Stimulated activated memory B cell treated with anti-CD40 and anti-IgM and Interleukin-4, amounts not matched to agents 10 μg/mL and 1 μg/mL and 100 μg/mL, for 72 hours (primary cell): Measurements from ENCODE around the gene RFNG.
A peak's percentile ranks its signal among the peaks of the same experiment; 100 is the strongest.

Experiments
- ATAC-seq: fragments of 150-1000 bp; cut with Tn5 transposase; 2 replicates; pipeline ENCODE4 v1.10.0; 2021
- H3K27ac Mint-ChIP-seq: one replicate; pipeline ENCODE4 v1.8.0; 2022; ENCODE audit warnings: mild to moderate bottlenecking, mixed read lengths
- H3K27me3 Mint-ChIP-seq: one replicate; pipeline ENCODE4 v1.8.0; 2022; ENCODE audit warnings: mixed read lengths
- H3K36me3 Mint-ChIP-seq: one replicate; pipeline ENCODE4 v1.8.0; 2022; ENCODE audit warnings: mixed read lengths
- H3K4me1 Mint-ChIP-seq: one replicate; pipeline ENCODE4 v1.8.0; 2022; ENCODE audit warnings: mixed read lengths
- H3K4me3 Mint-ChIP-seq: one replicate; pipeline ENCODE4 v1.8.0; 2022; ENCODE audit warnings: mild to moderate bottlenecking, moderate library complexity, mixed read lengths
- H3K9me3 Mint-ChIP-seq: one replicate; pipeline ENCODE4 v1.8.0; 2022; ENCODE audit warnings: mixed read lengths

Gene RFNG

DNA sequence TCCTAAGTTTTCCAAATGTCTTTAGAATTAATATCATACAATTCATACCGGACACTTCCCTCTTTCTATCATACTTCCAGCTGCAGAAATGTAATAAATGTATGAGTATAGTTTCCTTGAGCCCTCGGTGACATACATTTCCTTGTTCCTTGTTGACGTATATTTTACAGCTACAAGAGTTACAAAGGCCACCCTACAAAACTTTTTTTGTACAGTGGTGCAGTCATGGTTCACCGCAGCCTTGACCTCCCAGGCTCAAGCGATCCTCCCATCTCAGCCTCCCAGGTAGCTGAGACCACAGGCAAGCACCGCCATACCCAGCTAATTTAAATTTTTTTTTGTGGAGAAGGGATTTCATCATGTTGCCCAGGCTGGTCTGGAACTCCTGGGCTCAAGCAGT lies 21.2 kb upstream of the RFNG start:
- Mint-ChIP-seq H3K36me3 (peaks cover 10% of the 10 kb centered on the region), H3K27me3 (peaks cover 9% of the 10 kb centered on the region), H3K9me3 (no peaks in the 10 kb centered on the region), H3K4me1 (peaks cover 5% of the 10 kb centered on the region), H3K4me3 (no peak overlapping the region), H3K27ac (no peak overlapping the region)
- no peak for ATAC-seq

DNA sequence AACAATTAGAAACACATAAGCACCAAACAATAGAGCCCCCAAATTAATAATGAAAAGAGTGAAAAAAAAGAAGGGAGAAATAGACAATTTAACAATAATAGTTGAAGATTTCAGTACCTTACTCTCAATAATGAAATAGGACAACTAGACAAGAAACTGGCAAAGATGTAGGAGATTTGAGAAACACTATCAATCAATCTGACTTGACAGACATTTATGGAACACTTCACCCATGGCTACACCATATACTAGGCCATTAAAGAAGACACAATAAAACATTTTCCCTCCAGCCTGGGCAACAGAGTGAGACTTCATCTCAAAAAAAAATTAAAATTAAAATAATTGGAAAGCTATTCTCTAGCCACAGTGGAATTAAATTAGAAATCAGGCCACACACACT lies 19.0 kb upstream of the RFNG start:
- H3K27ac Mint-ChIP-seq = no peak overlapping the region
- H3K4me3 Mint-ChIP-seq = no peak overlapping the region
- no peak for ATAC-seq
- H3K4me1 Mint-ChIP-seq = peaks cover 7% of the 10 kb centered on the region
- H3K9me3 Mint-ChIP-seq = no peaks in the 10 kb centered on the region
- H3K27me3 Mint-ChIP-seq = no peaks in the 10 kb centered on the region
- no peaks in the 10 kb centered on the region for H3K36me3 Mint-ChIP-seq

DNA sequence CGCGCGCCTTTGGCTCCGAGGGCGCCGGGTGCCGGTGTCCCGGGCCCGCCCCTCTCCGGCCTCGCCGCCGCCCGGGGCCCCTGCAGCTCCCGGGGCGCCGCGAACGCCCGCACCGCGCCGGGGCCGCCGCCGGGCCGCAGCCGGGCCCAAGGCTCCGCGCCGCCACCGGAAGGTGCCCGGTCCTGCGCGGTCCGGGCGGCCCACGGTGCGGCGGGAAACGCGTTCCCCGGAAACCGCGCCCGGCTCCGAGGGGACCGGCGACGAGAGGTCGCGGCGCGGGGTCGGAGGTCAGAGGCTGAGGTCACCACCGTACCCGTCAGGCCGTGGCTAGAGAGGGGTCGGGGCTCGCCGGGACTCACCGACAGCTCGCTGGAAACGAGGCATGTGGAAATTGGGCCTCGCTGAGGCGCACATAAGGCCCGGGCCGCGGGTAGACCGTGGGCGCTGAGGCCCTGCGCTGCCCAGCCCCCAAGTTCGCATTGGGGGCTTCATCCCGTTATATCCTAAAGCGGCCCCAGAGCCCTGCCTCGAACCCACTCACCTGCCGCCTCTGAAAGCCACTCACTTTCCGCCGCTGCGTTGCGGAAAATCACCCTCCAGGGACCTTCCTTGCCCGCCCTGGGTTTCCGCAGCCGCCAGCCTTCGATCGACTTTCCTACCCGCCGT lies 14.2 kb upstream of the RFNG start, which contains the start of gene DUS1L:
DUS1L (minus strand) TSS at position 167 of the 666 bp plus-strand sequence. CDS start 745 bp downstream, outside the sequence.
- Mint-ChIP-seq H3K36me3 (peaks cover 7% of the 10 kb centered on the region), H3K27ac (peak within 1 kb of the TSS; percentile 93), H3K9me3 (no peaks in the 10 kb centered on the region), H3K27me3 (no peaks in the 10 kb centered on the region), H3K4me3 (peak within 1 kb of the TSS; percentile 85), H3K4me1 (peaks cover 16% of the 10 kb centered on the region)
- ATAC-seq = peak; percentile 87

DNA sequence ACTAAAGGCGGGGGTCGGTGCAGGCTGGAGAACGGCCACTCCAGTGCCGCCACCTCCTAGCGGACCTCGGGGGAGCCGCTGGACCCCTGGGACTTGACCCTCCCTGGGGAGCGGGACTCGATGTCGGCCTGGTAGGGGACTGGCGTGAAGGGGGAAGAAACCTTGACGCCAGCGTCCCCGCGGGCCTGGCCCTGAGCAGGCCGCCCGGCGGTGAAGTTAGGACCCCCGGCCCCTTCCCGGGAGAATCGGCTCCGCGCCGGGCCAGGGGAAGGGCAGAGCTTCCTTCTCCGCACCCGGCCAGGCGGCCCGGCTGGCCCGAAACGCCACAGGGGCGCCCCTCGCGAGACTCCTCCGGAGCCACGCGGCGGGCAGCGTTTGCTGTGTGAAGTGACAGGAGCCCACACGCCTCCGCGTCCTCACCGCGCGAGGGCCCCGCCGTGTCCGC lies 13.6 kb upstream of the RFNG start:
- Mint-ChIP-seq H3K27ac (peak overlapping the region; percentile 93), H3K36me3 (peaks cover 9% of the 10 kb centered on the region), H3K4me3 (peak overlapping the region; percentile 76), H3K9me3 (no peaks in the 10 kb centered on the region), H3K4me1 (peaks cover 18% of the 10 kb centered on the region), H3K27me3 (no peaks in the 10 kb centered on the region)
- ATAC-seq = peak; percentile 67

DNA sequence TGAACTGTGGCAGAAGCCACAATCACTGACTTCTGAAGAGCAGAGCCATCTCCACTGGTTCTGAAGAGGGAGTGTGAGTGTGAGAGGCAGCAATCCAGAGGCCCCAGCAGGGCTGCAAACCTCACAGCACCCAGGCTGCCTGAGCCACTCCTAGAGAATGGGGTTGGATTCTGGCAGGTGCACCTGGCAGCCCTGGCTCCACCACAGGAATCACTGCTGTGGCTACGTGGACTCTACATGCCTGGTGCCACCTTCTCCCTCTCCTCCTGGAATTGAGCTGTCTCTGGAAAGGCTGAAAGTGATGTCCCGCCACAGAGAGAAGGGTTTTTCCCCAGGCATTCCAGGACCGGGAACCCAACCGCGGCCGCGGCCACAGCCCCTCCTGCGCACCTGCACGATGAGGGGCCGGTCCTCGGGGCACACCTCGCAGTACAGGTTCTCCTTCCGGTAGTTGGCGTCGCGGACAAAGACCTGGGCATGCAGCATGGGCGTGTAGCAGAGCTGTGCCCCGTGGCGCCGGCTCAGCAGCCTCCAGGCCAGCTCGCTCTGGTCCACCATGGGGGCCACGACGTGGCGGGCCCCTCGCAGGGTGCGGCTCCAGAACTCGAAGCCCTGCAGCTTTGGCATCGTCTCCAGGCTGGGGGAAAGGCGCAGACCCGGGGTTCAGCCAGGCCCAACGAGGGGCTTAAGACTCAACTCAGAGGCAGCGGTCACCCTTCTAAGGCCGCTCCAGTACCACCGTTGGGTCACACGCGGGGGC lies 13.0 kb upstream of the RFNG start:
- no peaks in the 10 kb centered on the region for H3K9me3 Mint-ChIP-seq
- H3K4me3 Mint-ChIP-seq = peak overlapping the region; percentile 76
- H3K27ac Mint-ChIP-seq = peak overlapping the region; percentile 71
- peak; percentile 9 for ATAC-seq
- peaks cover 13% of the 10 kb centered on the region for H3K36me3 Mint-ChIP-seq
- H3K27me3 Mint-ChIP-seq = no peaks in the 10 kb centered on the region
- peaks cover 21% of the 10 kb centered on the region for H3K4me1 Mint-ChIP-seq

DNA sequence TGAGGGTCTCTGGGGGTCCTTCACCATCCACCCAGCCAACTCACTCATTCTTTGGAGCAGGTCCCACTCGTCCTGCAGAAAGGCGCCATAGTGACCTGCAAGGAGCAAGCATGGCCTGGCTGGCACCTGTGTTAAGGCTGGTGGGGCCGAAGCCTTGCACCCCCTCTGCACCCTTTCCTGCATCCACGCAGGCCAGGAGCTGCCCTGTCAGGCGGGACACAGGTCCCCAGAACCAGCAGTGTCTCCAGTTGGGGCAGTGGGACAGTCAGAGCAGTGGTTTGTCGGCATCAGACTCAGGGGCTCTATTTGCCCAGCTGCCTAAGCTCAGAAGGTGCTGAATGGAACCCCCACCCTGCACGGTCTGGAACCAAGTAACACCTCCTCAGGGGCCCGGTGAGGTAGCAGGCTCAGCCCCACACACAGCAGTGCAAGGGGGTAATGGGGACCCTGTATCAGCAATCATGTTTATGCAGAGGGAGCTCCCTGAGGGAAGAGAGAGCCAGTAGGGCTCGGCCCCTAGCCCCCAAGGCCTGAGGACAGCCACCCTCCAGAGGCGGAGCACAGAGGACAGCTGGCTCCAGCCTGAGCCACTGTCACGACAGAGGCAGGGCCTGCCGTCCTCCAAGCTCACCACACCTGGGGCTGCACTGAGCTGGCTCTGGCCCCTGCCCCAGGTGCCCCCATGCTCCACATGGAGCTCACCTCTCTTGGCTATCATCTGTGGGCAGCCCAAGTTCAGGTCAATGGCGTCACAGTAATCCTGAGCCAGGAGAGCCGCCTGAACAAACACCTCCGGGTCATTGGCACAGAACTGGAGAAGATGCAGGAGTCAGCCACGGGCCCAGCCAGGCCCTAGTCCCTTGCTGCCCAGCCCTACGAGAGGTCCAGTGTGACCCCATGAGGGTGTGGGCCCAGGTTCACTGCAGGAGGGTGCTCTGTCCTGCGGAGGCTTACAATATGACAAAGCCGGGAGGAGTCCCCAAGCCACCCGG lies 12.1 kb upstream of the RFNG start:
- H3K27ac Mint-ChIP-seq = no peak overlapping the region

DNA sequence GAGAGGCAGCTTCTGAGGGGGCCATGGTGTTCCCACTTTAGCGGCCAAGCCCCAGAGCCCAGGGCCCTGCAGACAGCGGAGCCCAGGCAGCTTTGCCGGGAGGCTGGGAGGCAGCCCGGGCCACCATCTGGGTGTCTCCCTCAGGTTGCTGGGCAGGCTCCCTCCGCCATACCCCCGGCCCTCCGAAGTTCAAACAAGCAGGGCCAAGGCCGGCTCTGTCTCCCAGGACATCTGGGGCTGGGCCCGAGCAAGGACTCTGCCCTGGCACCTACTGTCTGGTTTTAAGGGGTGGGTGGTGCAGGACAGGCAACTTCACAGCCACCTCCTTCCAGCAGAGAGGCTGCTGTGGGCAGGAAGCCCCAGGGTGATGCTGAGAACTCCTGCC lies 11.4 kb upstream of the RFNG start:
- Mint-ChIP-seq H3K27ac (no peak overlapping the region), H3K36me3 (peaks cover 20% of the 10 kb centered on the region), H3K4me3 (no peak overlapping the region), H3K9me3 (no peaks in the 10 kb centered on the region), H3K27me3 (no peaks in the 10 kb centered on the region), H3K4me1 (peaks cover 21% of the 10 kb centered on the region)
- no peak for ATAC-seq

More for the DNA sequence above, 12.1 kb upstream of the RFNG start:
- no peak for ATAC-seq
- Mint-ChIP-seq H3K4me1 (peaks cover 21% of the 10 kb centered on the region), H3K9me3 (no peaks in the 10 kb centered on the region), H3K36me3 (peaks cover 16% of the 10 kb centered on the region), H3K27me3 (no peaks in the 10 kb centered on the region), H3K4me3 (peak overlapping the region; percentile 76)

DNA sequence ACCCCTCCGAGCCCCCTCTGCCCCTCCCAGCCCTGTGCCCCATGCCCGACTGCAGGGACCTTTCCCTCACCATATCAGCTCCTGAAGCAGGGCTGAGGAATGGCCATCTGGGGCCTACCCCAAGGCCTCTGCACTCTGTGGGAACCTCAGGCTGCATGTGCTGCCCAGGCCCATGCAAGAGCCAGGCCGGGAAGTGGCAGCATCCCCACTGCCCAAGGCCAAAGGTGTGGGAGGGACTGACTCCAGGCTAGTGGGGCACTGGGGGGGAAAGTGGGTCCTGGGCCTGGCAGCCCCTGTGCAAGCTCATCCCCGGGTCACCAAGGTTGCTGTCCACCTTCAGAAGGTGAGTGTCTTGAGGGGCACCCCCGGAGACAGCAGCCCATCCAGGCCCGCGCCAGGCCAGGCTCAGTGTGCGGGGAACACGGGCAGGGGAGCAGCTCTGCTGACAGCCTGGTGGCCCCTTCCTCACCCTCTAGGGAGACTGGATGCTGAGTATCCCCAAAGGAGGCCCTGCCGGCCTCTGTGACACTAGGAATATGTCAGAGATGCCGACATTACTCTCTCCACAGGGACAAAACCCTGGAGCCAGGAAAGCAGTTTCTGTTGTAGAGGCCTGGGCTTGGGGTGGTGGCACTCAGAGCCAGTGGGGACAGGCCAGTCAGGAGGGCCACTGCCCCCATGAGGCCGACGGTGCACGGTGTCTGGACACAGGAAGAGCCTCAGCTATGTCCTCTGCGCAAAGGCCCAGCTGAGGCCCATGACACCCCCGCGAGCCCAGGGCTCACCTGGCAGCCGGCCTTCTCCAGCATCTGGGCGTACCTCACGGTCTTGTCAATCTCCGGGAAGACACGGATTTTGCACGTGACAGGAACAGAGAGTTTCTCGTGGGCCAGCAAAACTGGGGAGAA lies 10.7 kb upstream of the RFNG start:
- Mint-ChIP-seq H3K27me3 (no peaks in the 10 kb centered on the region), H3K4me3 (no peak overlapping the region), H3K36me3 (peaks cover 24% of the 10 kb centered on the region), H3K9me3 (no peaks in the 10 kb centered on the region), H3K4me1 (peaks cover 21% of the 10 kb centered on the region), H3K27ac (no peak overlapping the region)
- ATAC-seq = no peak

DNA sequence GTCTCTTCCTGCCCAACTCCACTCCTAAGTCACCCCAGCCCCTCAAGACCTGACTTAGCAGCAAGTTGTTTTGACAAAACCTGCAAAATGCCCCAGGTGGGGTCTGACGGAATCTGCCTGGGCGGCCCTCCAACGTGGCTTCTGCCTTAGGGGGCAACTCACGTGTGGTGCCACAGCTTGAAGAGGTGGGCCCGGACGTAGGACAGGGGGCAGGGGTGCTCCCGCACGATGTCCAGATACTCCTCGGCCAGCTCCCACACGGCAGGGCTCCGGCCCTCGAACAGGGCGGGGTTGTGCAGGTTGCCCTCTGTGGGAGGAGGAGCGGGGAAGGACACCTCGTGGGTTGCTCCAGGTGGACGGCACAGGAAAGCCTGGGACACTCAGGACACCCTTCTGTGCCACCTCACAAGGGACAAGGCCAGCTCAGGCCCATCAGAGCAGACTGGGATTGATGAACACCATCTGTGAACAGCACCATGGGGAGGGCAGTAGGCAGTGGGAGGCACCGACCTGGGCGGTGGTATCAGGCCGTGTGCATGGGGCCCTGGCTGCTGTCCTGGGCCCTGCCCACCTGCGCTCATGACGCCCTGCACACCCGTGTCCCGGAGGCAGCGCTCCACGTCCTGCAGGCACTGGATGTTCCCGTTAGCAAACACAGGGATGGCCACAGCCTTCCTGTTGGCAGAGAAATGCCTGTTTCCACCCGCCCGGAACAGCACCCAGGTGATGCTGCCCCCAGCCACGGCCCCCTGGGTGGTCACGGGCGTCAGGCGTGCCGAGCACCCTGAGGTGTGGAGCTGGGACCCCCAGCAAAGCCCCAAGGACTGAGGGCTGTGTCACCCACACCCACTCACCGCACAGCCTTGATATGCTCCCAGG lies 9.7 kb upstream of the RFNG start:
- no peak for ATAC-seq
- Mint-ChIP-seq H3K27ac (no peak overlapping the region), H3K4me1 (peaks cover 18% of the 10 kb centered on the region), H3K27me3 (no peaks in the 10 kb centered on the region), H3K4me3 (no peak overlapping the region), H3K36me3 (peaks cover 30% of the 10 kb centered on the region), H3K9me3 (no peaks in the 10 kb centered on the region)

DNA sequence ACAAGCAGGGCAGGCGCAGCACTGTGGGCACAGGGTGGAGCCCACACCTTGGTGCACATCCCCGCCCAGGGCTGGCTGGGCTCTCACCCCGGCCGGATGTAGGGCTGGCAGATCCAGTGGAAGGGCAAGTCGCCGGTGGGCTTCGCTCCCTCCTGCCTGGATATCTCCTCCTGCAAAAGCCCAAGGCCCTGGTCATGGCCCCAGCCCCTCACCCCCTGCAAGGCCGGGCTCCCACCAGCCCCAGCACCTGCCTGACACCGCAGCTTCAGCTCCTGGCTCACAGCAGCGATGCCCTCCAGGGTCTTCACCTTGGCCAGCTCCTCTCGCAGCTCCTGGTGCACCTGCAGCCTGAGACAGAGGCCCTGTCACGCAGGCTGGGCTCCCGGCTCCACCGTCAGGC lies 9.0 kb upstream of the RFNG start:
- H3K27me3 Mint-ChIP-seq = no peaks in the 10 kb centered on the region
- no peak overlapping the region for H3K4me3 Mint-ChIP-seq
- no peaks in the 10 kb centered on the region for H3K9me3 Mint-ChIP-seq
- H3K27ac Mint-ChIP-seq = no peak overlapping the region
- peaks cover 14% of the 10 kb centered on the region for H3K4me1 Mint-ChIP-seq
- peaks cover 30% of the 10 kb centered on the region for H3K36me3 Mint-ChIP-seq
- ATAC-seq = no peak

DNA sequence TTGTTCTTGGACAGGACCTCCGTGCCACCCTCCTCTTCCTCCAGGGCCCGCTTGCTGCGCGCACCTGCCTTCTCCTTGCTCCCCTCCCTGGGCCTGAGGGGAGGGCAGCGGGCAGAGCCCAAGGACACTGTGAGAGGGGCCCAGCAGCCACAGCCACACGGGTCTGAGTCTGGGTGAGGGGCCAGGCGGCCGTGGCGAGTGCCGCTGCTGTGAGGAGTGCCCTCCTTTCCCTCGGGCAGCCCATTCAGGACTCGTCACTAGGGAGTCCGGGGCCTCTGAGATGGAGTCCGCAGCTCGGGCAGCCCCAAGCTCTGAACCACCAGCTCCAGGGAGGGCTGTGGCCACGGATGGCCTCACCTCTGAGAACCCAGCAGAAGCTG lies 8.4 kb upstream of the RFNG start:
- no peak for ATAC-seq
- Mint-ChIP-seq H3K27me3 (no peaks in the 10 kb centered on the region), H3K9me3 (no peaks in the 10 kb centered on the region), H3K27ac (no peak overlapping the region), H3K4me3 (no peak overlapping the region), H3K4me1 (peaks cover 17% of the 10 kb centered on the region), H3K36me3 (peaks cover 34% of the 10 kb centered on the region)

DNA sequence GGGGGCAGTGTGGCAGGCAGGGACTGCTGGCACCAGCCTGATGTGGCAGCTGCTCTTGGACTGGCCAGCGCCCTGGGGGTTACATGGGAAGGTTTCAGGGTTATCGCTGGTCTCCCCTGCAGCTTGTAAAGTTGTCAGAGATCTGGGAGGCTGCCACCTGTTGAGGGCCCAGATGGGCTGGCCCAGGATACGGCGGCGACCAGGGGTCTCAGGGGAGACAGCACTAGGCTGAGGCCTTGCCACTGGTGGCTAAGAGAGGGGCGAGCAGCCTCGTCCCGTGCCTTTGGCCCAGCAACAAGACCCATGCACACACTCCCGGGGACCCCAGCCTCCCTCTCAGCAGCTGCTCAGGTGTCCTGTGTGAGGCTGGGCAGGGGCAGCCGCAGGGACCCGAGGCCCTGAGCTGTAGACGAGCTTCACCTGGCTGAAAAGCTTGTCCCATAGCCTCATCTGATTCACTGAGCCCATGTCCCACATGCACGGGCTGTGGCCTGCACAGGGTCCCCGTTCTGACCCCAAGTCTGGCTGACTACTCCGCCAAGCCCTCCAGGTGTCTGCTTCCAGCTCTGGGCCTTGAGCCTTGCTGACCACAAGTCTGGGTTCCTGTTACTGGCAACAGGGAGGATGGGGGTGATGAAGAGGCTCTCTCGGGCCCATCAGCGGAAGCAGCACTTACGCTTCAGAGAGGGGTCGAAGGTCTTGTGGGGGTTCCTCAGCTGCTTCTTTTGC lies 7.8 kb upstream of the RFNG start:
- no peak overlapping the region for H3K4me3 Mint-ChIP-seq
- H3K36me3 Mint-ChIP-seq = peaks cover 39% of the 10 kb centered on the region
- peaks cover 15% of the 10 kb centered on the region for H3K4me1 Mint-ChIP-seq
- H3K27ac Mint-ChIP-seq = no peak overlapping the region
- H3K9me3 Mint-ChIP-seq = no peaks in the 10 kb centered on the region
- ATAC-seq = no peak
- H3K27me3 Mint-ChIP-seq = no peaks in the 10 kb centered on the region

DNA sequence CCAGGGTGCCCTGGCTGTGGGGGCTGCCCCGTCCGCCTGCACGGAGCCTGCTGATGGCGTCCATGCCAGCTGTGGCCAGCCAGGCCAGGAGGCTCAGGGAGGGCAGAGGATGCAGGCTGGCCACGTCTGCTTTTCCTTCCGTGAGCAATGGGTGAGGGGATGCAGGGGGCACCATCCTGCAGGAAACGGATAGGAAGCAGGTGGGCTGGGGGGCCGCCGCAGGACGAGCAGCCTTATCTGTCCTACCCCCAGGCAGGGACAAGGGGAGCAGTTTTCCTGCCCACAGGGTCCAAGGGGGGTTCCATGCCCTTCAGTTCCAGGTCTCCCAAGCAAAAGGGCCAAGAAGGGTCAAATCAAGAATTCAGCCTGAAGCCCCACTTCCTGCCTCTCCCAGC lies 7.2 kb upstream of the RFNG start:
- no peaks in the 10 kb centered on the region for H3K9me3 Mint-ChIP-seq
- H3K27ac Mint-ChIP-seq = no peak overlapping the region
- peaks cover 41% of the 10 kb centered on the region for H3K36me3 Mint-ChIP-seq
- no peak for ATAC-seq
- H3K4me3 Mint-ChIP-seq = no peak overlapping the region
- no peaks in the 10 kb centered on the region for H3K27me3 Mint-ChIP-seq
- H3K4me1 Mint-ChIP-seq = peaks cover 11% of the 10 kb centered on the region
